Measurements from ENCODE around the gene RO60.

DNA sequence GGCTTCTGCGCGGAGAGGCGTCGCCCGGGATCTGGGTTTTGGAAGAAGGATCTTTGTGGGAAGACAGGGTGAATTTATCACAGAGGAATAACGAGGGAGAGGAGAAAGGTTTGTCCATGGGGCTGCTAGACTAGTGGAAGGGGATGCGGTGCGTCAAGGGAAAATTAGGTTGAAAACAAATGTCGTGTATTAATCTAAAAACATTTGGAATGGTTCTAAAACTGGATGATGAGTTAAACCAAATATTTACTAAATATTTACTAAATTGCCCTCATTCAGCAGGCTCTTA lies 647 bp downstream of the RO60 start:
- TF ChIP-seq POLR2AphosphoS5 (IDR thresholded peaks at IDR 0.05) = peak in 2 of 3 donors; percentile 2 to 4
- TF ChIP-seq, protein P1, sequence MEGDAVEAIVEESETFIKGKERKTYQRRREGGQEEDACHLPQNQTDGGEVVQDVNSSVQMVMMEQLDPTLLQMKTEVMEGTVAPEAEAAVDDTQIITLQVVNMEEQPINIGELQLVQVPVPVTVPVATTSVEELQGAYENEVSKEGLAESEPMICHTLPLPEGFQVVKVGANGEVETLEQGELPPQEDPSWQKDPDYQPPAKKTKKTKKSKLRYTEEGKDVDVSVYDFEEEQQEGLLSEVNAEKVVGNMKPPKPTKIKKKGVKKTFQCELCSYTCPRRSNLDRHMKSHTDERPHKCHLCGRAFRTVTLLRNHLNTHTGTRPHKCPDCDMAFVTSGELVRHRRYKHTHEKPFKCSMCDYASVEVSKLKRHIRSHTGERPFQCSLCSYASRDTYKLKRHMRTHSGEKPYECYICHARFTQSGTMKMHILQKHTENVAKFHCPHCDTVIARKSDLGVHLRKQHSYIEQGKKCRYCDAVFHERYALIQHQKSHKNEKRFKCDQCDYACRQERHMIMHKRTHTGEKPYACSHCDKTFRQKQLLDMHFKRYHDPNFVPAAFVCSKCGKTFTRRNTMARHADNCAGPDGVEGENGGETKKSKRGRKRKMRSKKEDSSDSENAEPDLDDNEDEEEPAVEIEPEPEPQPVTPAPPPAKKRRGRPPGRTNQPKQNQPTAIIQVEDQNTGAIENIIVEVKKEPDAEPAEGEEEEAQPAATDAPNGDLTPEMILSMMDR (IDR thresholded peaks at IDR 0.05) = no peak
- no peak for TF ChIP-seq EP300 (IDR thresholded peaks at IDR 0.05; ENCODE audit: low read depth)
- TF ChIP-seq POLR2A (IDR thresholded peaks at IDR 0.05) = no peak

All from transverse colon (tissue), 4 donors.